GM18870 (cell line): ENCODE results near the gene TYK2.
A peak's percentile ranks its signal among the peaks of the same experiment; 100 is the strongest.
"Not testable (repeated sequence)": the region's sequence is repeated elsewhere in the genome, so short reads cannot be mapped to it uniquely, and the experiment has no call there.

Experiments
- ATAC-seq: cut with Tn5 transposase; IDR thresholded peaks from one replicate; pipeline ENCODE4 v1.9.1; 2021; ENCODE audit warnings: moderate library complexity; ENCODE audit not compliant: unreplicated experiment

Gene TYK2

GRCh38 chr19:10408511-10409283, 28.3 kb upstream of the TYK2 start:
- no peak for ATAC-seq

- no peak for ATAC-seq
Measured at GRCh38 chr19:10407096-10407495, 26.7 kb upstream of the TYK2 start.

GRCh38 chr19:10406191-10406590, 25.8 kb upstream of the TYK2 start:
- ATAC-seq, result no peak

- ATAC-seq, result no peak
Measured at GRCh38 chr19:10404888-10405820, 24.8 kb upstream of the TYK2 start.

GRCh38 chr19:10403137-10404021, 23.0 kb upstream of the TYK2 start, which contains the start of gene CDC37:
TSS of gene CDC37 (minus strand) at chr19:10403542. CDS start at chr19:10403479, 63 bp downstream.
- ATAC-seq, result peak; percentile 74

- no peak for ATAC-seq
Measured at GRCh38 chr19:10402441-10403038, 22.2 kb upstream of the TYK2 start.

- ATAC-seq, result no peak
Measured at GRCh38 chr19:10399878-10400277, 19.5 kb upstream of the TYK2 start.

- ATAC-seq, result not testable (repeated sequence)
Measured at GRCh38 chr19:10399340-10399739, 19.0 kb upstream of the TYK2 start.

- ATAC-seq, result no peak
Measured at GRCh38 chr19:10398819-10399218, 18.4 kb upstream of the TYK2 start.

- no peak for ATAC-seq
Measured at GRCh38 chr19:10395917-10396316, 15.5 kb upstream of the TYK2 start.

- no peak for ATAC-seq
Measured at GRCh38 chr19:10395436-10395835, 15.1 kb upstream of the TYK2 start.

GRCh38 chr19:10395003-10395402, 14.6 kb upstream of the TYK2 start:
- ATAC-seq, result no peak

- ATAC-seq, result no peak
Measured at GRCh38 chr19:10393137-10393536, 12.8 kb upstream of the TYK2 start.

GRCh38 chr19:10392120-10392519, 11.7 kb upstream of the TYK2 start:
- ATAC-seq, result no peak

- no peak for ATAC-seq
Measured at GRCh38 chr19:10390652-10391286, 10.4 kb upstream of the TYK2 start.

GRCh38 chr19:10389863-10390262, 9.5 kb upstream of the TYK2 start:
- no peak for ATAC-seq

- no peak for ATAC-seq
Measured at GRCh38 chr19:10388957-10389356, 8.6 kb upstream of the TYK2 start.

- no peak for ATAC-seq
Measured at GRCh38 chr19:10384580-10384979, 4.2 kb upstream of the TYK2 start.

- not testable (repeated sequence) for ATAC-seq
Measured at GRCh38 chr19:10383223-10383499, 2.8 kb upstream of the TYK2 start.

- no peak for ATAC-seq
Measured at GRCh38 chr19:10379880-10380312, 476 bp downstream of the TYK2 start.
